ACC112 (cell line): ENCODE data around the gene FEZF2.

Experiments used
- H2AFZ ChIP-seq: fragments of 200-600 bp; sonication (generic); one replicate; pipeline ENCODE4 v1.6.0; 2017; ENCODE audit warnings: antibody characterized with exemption, low read length; ENCODE audit not compliant: unreplicated experiment
- H3K27ac ChIP-seq: fragments of 200-600 bp; sonication (generic); 2 replicates; pipeline ENCODE4 v1.5.1; 2014; ENCODE audit warnings: low read depth, mild to moderate bottlenecking, antibody characterized with exemption, low read length, moderate library complexity
- H3K27me3 ChIP-seq: fragments of 200-600 bp; sonication (generic); 2 replicates; pipeline ENCODE4 v1.6.1; 2014; ENCODE audit warnings: mild to moderate bottlenecking, antibody characterized with exemption, low read length, moderate library complexity, mixed read lengths; ENCODE audit not compliant: insufficient read depth
- H3K36me3 ChIP-seq: fragments of 200-600 bp; sonication (generic); 2 replicates; pipeline ENCODE4 v1.6.1; 2016; ENCODE audit warnings: mild to moderate bottlenecking, antibody characterized with exemption, low read length, moderate library complexity, mixed read lengths; ENCODE audit not compliant: insufficient read depth
- H3K4me1 ChIP-seq: fragments of 200-600 bp; sonication (generic); one replicate; pipeline ENCODE4 v1.6.1; 2016; ENCODE audit warnings: low read length, mixed read lengths; ENCODE audit not compliant: insufficient read depth, unreplicated experiment, control insufficient read depth
- H3K4me3 ChIP-seq: fragments of 200-600 bp; sonication (generic); 2 replicates; pipeline ENCODE4 v1.5.1; 2014; ENCODE audit warnings: mild to moderate bottlenecking, low read depth, low read length
- H3K79me2 ChIP-seq: fragments of 200-600 bp; sonication (generic); one replicate; pipeline ENCODE4 v1.6.0; 2016; ENCODE audit warnings: low read length; ENCODE audit not compliant: control insufficient read depth, unreplicated experiment, insufficient read depth

The FEZF2 gene

GRCh38 chr3:62373215-62373614, at the start of gene FEZF2:
FEZF2 (minus strand) TSS chr3:62373550; CDS start chr3:62372868, 682 bp downstream.
- peak within 1 kb of the TSS; percentile 73 for H3K4me3 ChIP-seq
- H3K27me3 ChIP-seq: peaks cover 100% of the 10 kb centered on the region
- no peaks in the 10 kb centered on the region for H3K36me3 ChIP-seq
- no peaks in the 10 kb centered on the region for H3K79me2 ChIP-seq
- H3K4me1 ChIP-seq: peaks cover 10% of the 10 kb centered on the region
- H2AFZ ChIP-seq: no peak within 1 kb of the TSS
- no peak within 1 kb of the TSS for H3K27ac ChIP-seq

- Histone ChIP-seq H3K79me2 (no peaks in the 10 kb centered on the region), H3K27me3 (peaks cover 71% of the 10 kb centered on the region), H3K36me3 (no peaks in the 10 kb centered on the region), H3K4me3 (no peak overlapping the region), H3K4me1 (no peaks in the 10 kb centered on the region), H2AFZ (no peak overlapping the region), H3K27ac (no peak overlapping the region)
These were observed 47.9 kb upstream of the FEZF2 start for GRCh38 chr3:62421207-62421606.

- Histone ChIP-seq H3K27ac (no peak overlapping the region), H3K4me1 (no peaks in the 10 kb centered on the region), H3K79me2 (no peaks in the 10 kb centered on the region), H3K4me3 (no peak overlapping the region), H3K27me3 (peaks cover 61% of the 10 kb centered on the region), H3K36me3 (no peaks in the 10 kb centered on the region), H2AFZ (no peak overlapping the region)
These were observed 42.8 kb upstream of the FEZF2 start for GRCh38 chr3:62416144-62416543.

- Histone ChIP-seq H3K27me3 (peaks cover 61% of the 10 kb centered on the region), H3K4me3 (no peak overlapping the region), H3K79me2 (no peaks in the 10 kb centered on the region), H2AFZ (no peak overlapping the region), H3K36me3 (no peaks in the 10 kb centered on the region), H3K27ac (no peak overlapping the region), H3K4me1 (no peaks in the 10 kb centered on the region)
These were observed 42.0 kb upstream of the FEZF2 start for GRCh38 chr3:62415312-62415801.

- H2AFZ ChIP-seq: no peak overlapping the region
- peaks cover 61% of the 10 kb centered on the region for H3K27me3 ChIP-seq
- H3K4me1 ChIP-seq: no peaks in the 10 kb centered on the region
- no peaks in the 10 kb centered on the region for H3K79me2 ChIP-seq
- no peak overlapping the region for H3K4me3 ChIP-seq
- H3K27ac ChIP-seq: no peak overlapping the region
- no peaks in the 10 kb centered on the region for H3K36me3 ChIP-seq
These were observed 41.4 kb upstream of the FEZF2 start for GRCh38 chr3:62414786-62415185.

GRCh38 chr3:62413687-62414086, 40.3 kb upstream of the FEZF2 start:
- Histone ChIP-seq H3K36me3 (no peaks in the 10 kb centered on the region), H3K27me3 (peaks cover 61% of the 10 kb centered on the region), H2AFZ (no peak overlapping the region), H3K79me2 (no peaks in the 10 kb centered on the region), H3K4me1 (no peaks in the 10 kb centered on the region), H3K27ac (no peak overlapping the region), H3K4me3 (no peak overlapping the region)

- Histone ChIP-seq H3K4me3 (no peak overlapping the region), H3K36me3 (no peaks in the 10 kb centered on the region), H2AFZ (no peak overlapping the region), H3K27ac (no peak overlapping the region), H3K4me1 (no peaks in the 10 kb centered on the region), H3K79me2 (no peaks in the 10 kb centered on the region), H3K27me3 (peaks cover 97% of the 10 kb centered on the region)
These were observed 33.6 kb upstream of the FEZF2 start for GRCh38 chr3:62406945-62407344.

- Histone ChIP-seq H3K4me3 (no peak overlapping the region), H3K27ac (no peak overlapping the region), H3K27me3 (peaks cover 98% of the 10 kb centered on the region), H3K36me3 (no peaks in the 10 kb centered on the region), H2AFZ (no peak overlapping the region), H3K4me1 (no peaks in the 10 kb centered on the region), H3K79me2 (no peaks in the 10 kb centered on the region)
These were observed 32.2 kb upstream of the FEZF2 start for GRCh38 chr3:62405566-62405965.

GRCh38 chr3:62405135-62405534, 31.8 kb upstream of the FEZF2 start:
- Histone ChIP-seq H3K27me3 (peaks cover 93% of the 10 kb centered on the region), H2AFZ (no peak overlapping the region), H3K4me3 (no peak overlapping the region), H3K79me2 (no peaks in the 10 kb centered on the region), H3K4me1 (no peaks in the 10 kb centered on the region), H3K36me3 (no peaks in the 10 kb centered on the region), H3K27ac (no peak overlapping the region)

GRCh38 chr3:62404321-62404720, 31.0 kb upstream of the FEZF2 start:
- Histone ChIP-seq H3K4me3 (no peak overlapping the region), H3K79me2 (no peaks in the 10 kb centered on the region), H3K36me3 (no peaks in the 10 kb centered on the region), H2AFZ (no peak overlapping the region), H3K27me3 (peaks cover 90% of the 10 kb centered on the region), H3K4me1 (no peaks in the 10 kb centered on the region), H3K27ac (no peak overlapping the region)

GRCh38 chr3:62403765-62404164, 30.4 kb upstream of the FEZF2 start:
- Histone ChIP-seq H3K36me3 (no peaks in the 10 kb centered on the region), H2AFZ (no peak overlapping the region), H3K27ac (no peak overlapping the region), H3K4me1 (no peaks in the 10 kb centered on the region), H3K79me2 (no peaks in the 10 kb centered on the region), H3K27me3 (peaks cover 90% of the 10 kb centered on the region), H3K4me3 (no peak overlapping the region)
